Measurements from ENCODE around the gene ZNRF1.

DNA sequence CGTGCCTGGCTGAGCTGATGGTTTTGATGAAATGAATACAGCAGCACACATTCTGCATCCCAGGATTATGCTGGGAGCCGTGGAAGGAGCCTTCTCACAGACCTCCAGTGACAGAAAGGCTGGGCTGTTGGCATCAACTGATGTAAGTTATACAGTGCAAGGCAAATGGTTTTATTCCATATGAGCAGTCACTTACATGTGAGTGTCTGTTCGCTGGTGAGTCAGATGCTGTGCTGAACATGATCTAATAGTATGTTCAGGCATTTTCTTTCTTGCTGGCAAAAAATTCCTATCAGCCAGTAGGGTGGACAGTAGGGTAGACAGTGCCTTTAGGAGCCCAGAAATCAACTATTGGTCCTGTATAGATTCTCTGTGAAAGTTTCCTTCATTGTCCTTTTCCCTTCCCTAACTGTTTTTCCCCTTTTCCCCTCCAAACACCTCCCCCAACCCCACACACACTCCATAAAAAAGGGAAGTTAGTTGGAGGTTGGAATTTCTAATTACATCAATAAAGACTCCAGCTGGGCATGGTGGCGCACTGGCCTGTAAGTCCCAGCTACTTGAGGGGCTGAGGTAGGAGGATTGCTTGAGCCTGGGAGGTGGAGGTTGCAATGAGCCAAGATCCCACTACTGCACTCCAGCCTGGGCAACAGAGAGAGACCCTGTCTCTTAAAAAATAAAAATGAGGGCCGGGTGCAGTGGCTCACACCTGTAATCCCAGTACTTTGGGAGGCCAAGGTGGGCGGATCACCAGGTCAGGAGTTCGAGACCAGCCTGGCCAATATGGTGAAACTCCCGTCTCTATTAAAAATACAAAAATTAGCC lies 81.6 kb downstream of the ZNRF1 start:
- TF ChIP-seq, protein P1, sequence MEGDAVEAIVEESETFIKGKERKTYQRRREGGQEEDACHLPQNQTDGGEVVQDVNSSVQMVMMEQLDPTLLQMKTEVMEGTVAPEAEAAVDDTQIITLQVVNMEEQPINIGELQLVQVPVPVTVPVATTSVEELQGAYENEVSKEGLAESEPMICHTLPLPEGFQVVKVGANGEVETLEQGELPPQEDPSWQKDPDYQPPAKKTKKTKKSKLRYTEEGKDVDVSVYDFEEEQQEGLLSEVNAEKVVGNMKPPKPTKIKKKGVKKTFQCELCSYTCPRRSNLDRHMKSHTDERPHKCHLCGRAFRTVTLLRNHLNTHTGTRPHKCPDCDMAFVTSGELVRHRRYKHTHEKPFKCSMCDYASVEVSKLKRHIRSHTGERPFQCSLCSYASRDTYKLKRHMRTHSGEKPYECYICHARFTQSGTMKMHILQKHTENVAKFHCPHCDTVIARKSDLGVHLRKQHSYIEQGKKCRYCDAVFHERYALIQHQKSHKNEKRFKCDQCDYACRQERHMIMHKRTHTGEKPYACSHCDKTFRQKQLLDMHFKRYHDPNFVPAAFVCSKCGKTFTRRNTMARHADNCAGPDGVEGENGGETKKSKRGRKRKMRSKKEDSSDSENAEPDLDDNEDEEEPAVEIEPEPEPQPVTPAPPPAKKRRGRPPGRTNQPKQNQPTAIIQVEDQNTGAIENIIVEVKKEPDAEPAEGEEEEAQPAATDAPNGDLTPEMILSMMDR (IDR thresholded peaks at IDR 0.05) = no peak
- TF ChIP-seq POLR2AphosphoS5 (IDR thresholded peaks at IDR 0.05) = no peak
- TF ChIP-seq POLR2A (IDR thresholded peaks at IDR 0.05) = no peak
- TF ChIP-seq EP300 (IDR thresholded peaks at IDR 0.05) = no peak
